Mesothelial cell of epicardium (in vitro differentiated cells): ENCODE measurements around the gene PLEKHA7. TPM values are rescaled to one million over a fixed set of nuclear protein-coding genes. Genes with fewer than 3 reads are reported as not detected.

Experiments used
- DNase-seq, 2 experiments: peaks; one replicate each; pipeline ENCODE4 v3.0.0; 2021; ENCODE audit warnings: low spot score in 2 of 2; ENCODE audit not compliant: unreplicated experiment in 2 of 2
- H3K27ac Mint-ChIP-seq: 2 replicates; pipeline ENCODE4 v1.8.0; 2021; ENCODE audit warnings: mixed read lengths
- H3K27me3 Mint-ChIP-seq: 2 replicates; pipeline ENCODE4 v1.8.0; 2021; ENCODE audit warnings: low read depth, mixed read lengths
- H3K36me3 Mint-ChIP-seq: 2 replicates; pipeline ENCODE4 v1.8.0; 2021; ENCODE audit warnings: mixed read lengths
- H3K4me1 Mint-ChIP-seq: 2 replicates; pipeline ENCODE4 v1.8.0; 2021; ENCODE audit warnings: mixed read lengths
- H3K4me3 Mint-ChIP-seq: 2 replicates; pipeline ENCODE4 v1.8.0; 2021; ENCODE audit warnings: mild to moderate bottlenecking, moderate library complexity, mixed read lengths
- H3K9me3 Mint-ChIP-seq: 2 replicates; pipeline ENCODE4 v1.8.0; 2021; ENCODE audit warnings: mixed read lengths
- total RNA-seq: library from RNA; stranded (reverse); gene quantifications from 3 replicates; pipeline ENCODE4 v1.2.1, GENCODE V29; 2021
- TF ChIP-seq, protein P1 (sequence below): fragments of 200-600 bp; sonication (generic); IDR thresholded peaks from one replicate; pipeline ENCODE4 v1.5.0; 2021; ENCODE audit warnings: antibody characterized with exemption; ENCODE audit not compliant: unreplicated experiment

Gene PLEKHA7
- total RNA-seq, 1 donor from 2014 or later = 30.5 TPM

- H3K27ac Mint-ChIP-seq = no peak overlapping the region
- no peaks in the 10 kb centered on the region for H3K27me3 Mint-ChIP-seq
- peaks cover 2% of the 10 kb centered on the region for H3K36me3 Mint-ChIP-seq
- TF ChIP-seq, protein P1, sequence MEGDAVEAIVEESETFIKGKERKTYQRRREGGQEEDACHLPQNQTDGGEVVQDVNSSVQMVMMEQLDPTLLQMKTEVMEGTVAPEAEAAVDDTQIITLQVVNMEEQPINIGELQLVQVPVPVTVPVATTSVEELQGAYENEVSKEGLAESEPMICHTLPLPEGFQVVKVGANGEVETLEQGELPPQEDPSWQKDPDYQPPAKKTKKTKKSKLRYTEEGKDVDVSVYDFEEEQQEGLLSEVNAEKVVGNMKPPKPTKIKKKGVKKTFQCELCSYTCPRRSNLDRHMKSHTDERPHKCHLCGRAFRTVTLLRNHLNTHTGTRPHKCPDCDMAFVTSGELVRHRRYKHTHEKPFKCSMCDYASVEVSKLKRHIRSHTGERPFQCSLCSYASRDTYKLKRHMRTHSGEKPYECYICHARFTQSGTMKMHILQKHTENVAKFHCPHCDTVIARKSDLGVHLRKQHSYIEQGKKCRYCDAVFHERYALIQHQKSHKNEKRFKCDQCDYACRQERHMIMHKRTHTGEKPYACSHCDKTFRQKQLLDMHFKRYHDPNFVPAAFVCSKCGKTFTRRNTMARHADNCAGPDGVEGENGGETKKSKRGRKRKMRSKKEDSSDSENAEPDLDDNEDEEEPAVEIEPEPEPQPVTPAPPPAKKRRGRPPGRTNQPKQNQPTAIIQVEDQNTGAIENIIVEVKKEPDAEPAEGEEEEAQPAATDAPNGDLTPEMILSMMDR = no peak
- H3K4me3 Mint-ChIP-seq = no peak overlapping the region
- no peaks in the 10 kb centered on the region for H3K9me3 Mint-ChIP-seq
- H3K4me1 Mint-ChIP-seq = peaks cover 5% of the 10 kb centered on the region
- DNase-seq = no peak
These were observed 239.1 kb downstream of the PLEKHA7 start for GRCh38 chr11:16774936-16775613.

- H3K36me3 Mint-ChIP-seq = peaks cover 2% of the 10 kb centered on the region
- H3K27me3 Mint-ChIP-seq = no peaks in the 10 kb centered on the region
- no peak for DNase-seq
- H3K27ac Mint-ChIP-seq = no peak overlapping the region
- H3K4me3 Mint-ChIP-seq = no peak overlapping the region
- H3K9me3 Mint-ChIP-seq = no peaks in the 10 kb centered on the region
- H3K4me1 Mint-ChIP-seq = peaks cover 5% of the 10 kb centered on the region
- TF ChIP-seq, protein P1 = no peak
These were observed 240.0 kb downstream of the PLEKHA7 start for GRCh38 chr11:16773981-16774935.

DNA sequence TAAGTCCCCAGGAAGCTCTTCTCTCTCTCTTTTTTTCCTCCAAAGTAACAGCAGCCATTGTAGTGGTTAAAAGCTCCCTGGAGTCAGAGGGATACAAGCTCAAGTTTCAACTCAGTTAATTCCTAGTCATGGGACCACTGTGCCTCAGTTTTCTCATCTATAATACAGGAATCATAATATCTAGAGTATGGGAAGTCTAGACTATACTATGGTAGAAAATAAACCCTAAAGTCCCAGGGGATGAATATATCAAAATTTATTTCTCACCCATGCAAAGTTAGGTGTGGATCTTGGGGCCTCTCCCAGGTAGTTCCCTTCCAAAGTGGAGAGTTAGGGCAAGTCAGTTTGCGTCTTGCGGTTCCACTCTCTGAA lies 242.1 kb downstream of the PLEKHA7 start:
- H3K4me3 Mint-ChIP-seq = no peak overlapping the region
- no peaks in the 10 kb centered on the region for H3K9me3 Mint-ChIP-seq
- H3K36me3 Mint-ChIP-seq = no peaks in the 10 kb centered on the region
- peaks cover 5% of the 10 kb centered on the region for H3K4me1 Mint-ChIP-seq
- no peaks in the 10 kb centered on the region for H3K27me3 Mint-ChIP-seq
- no peak overlapping the region for H3K27ac Mint-ChIP-seq
- no peak for DNase-seq
- TF ChIP-seq, protein P1 = no peak

DNA sequence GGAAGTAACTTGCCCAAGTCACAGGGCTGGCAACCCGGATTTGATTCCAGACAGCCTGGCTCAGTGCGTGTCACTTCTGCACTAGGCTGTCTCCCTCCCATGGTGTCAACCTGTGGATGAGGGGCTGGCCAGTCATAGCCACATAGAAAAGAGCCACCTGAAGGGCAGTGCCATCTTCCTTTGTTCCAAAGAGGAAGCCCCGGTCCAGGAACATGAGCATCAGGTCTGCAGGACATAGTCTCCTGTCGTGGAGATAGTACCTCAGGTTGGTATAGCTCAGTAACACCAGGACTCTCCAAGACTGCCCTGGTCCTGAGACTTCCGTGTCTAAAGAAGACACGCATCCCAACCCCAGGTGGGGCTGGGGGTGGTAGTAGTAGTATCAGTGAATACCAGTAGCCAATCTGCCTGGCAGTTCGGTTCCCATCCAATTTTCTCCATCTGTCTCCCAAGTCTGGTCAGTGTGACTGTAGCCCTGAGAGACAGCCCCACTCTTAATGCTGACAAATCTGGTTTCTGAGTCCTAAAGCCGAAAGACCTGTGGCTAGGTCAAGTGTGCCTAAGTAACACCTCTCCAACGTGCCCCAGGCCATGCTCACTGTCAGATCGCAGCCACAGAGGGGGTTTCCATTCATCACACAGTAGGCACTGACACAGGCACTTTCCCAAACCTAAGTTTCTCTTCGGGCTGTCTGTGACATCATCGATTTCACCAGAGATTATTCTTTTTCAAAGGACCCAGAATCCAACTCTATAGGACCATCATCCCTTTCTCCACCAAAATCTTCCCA lies 242.7 kb downstream of the PLEKHA7 start:
- TF ChIP-seq, protein P1 = no peak
- Mint-ChIP-seq H3K27ac (no peak overlapping the region), H3K36me3 (no peaks in the 10 kb centered on the region), H3K4me1 (peaks cover 5% of the 10 kb centered on the region), H3K4me3 (no peak overlapping the region), H3K9me3 (no peaks in the 10 kb centered on the region), H3K27me3 (no peaks in the 10 kb centered on the region)
- DNase-seq = no peak

- TF ChIP-seq, protein P1 = no peak
- Mint-ChIP-seq H3K36me3 (no peaks in the 10 kb centered on the region), H3K27ac (no peak overlapping the region), H3K4me1 (no peaks in the 10 kb centered on the region), H3K4me3 (no peak overlapping the region), H3K27me3 (no peaks in the 10 kb centered on the region), H3K9me3 (no peaks in the 10 kb centered on the region)
- DNase-seq = no peak
These were observed 244.2 kb downstream of the PLEKHA7 start for GRCh38 chr11:16770016-16770415.
